ENCODE results near the gene SNX1. TPM values are rescaled to one million over a fixed set of nuclear protein-coding genes. Genes with fewer than 3 reads are reported as not detected.
"Not testable (repeated sequence)": the region's sequence is repeated elsewhere in the genome, so short reads cannot be mapped to it uniquely, and the experiment has no call there.

Gene SNX1
- total RNA-seq, 1 donor from 2014 or later = 15.3 TPM

- no peak overlapping the region for H3K4me3 ChIP-seq (ENCODE audit: low read depth, low read length)
- no peak for TF ChIP-seq CTCF (conservative IDR thresholded peaks at IDR 0.05; ENCODE audit: low read depth, low read length)
- no peak for DNase-seq (ENCODE audit: low read depth)
Observed at GRCh38 chr15:64110950-64111678, 15.3 kb downstream of the SNX1 start.

GRCh38 chr15:64111679-64112050 lies 15.9 kb downstream of the SNX1 start:
- no peak for TF ChIP-seq CTCF (conservative IDR thresholded peaks at IDR 0.05; ENCODE audit: low read depth, low read length)
- no peak overlapping the region for H3K4me3 ChIP-seq (ENCODE audit: low read depth, low read length)
- no peak for DNase-seq (ENCODE audit: low read depth)

- TF ChIP-seq CTCF (conservative IDR thresholded peaks at IDR 0.05; ENCODE audit: low read depth, low read length) = no peak
Observed at GRCh38 chr15:64112073-64112772, 16.4 kb downstream of the SNX1 start.

GRCh38 chr15:64112904-64113303 lies 17.1 kb downstream of the SNX1 start:
- no peak for TF ChIP-seq CTCF (conservative IDR thresholded peaks at IDR 0.05; ENCODE audit: low read depth, low read length)
- DNase-seq (ENCODE audit: low read depth) = peak; percentile 75
- H3K4me3 ChIP-seq (ENCODE audit: low read depth, low read length) = no peak overlapping the region

More at GRCh38 chr15:64112073-64112772, 16.4 kb downstream of the SNX1 start:
- no peak overlapping the region for H3K4me3 ChIP-seq (ENCODE audit: low read depth, low read length)
- no peak for DNase-seq (ENCODE audit: low read depth)

- no peak overlapping the region for H3K4me3 ChIP-seq (ENCODE audit: low read depth, low read length)
- no peak for TF ChIP-seq CTCF (conservative IDR thresholded peaks at IDR 0.05; ENCODE audit: low read depth, low read length)
- no peak for DNase-seq (ENCODE audit: low read depth)
Observed at GRCh38 chr15:64117759-64118487, 22.1 kb downstream of the SNX1 start.

- H3K4me3 ChIP-seq (ENCODE audit: low read depth, low read length); DNase-seq (ENCODE audit: low read depth): not testable (repeated sequence)
Observed at GRCh38 chr15:64120322-64120721, 24.5 kb downstream of the SNX1 start.

GRCh38 chr15:64121614-64122013 lies 25.8 kb downstream of the SNX1 start:
- no peak for TF ChIP-seq CTCF (conservative IDR thresholded peaks at IDR 0.05; ENCODE audit: low read depth, low read length)
- DNase-seq (ENCODE audit: low read depth) = no peak

More at GRCh38 chr15:64121614-64122013, 25.8 kb downstream of the SNX1 start:
- H3K4me3 ChIP-seq (ENCODE audit: low read depth, low read length) = no peak overlapping the region

Measured in epithelial cell of proximal tubule (primary cell).